PC-3 (cell line): ENCODE results near the gene BRME1.

Experiments
- EZH2 ChIP-seq: fragments of 300-600 bp; sonication (generic); IDR thresholded peaks from one replicate; pipeline ENCODE4 v1.6.1; 2017; ENCODE audit warnings: antibody characterized with exemption, mild to moderate bottlenecking, low read length; ENCODE audit not compliant: unreplicated experiment
- TF ChIP-seq, protein P1 (sequence below): fragments of 300-600 bp; sonication (generic); conservative IDR thresholded peaks from 2 replicates; pipeline ENCODE4 v1.5.1; 2017; ENCODE audit warnings: antibody characterized with exemption, low read depth, mild to moderate bottlenecking, low read length

DNA sequence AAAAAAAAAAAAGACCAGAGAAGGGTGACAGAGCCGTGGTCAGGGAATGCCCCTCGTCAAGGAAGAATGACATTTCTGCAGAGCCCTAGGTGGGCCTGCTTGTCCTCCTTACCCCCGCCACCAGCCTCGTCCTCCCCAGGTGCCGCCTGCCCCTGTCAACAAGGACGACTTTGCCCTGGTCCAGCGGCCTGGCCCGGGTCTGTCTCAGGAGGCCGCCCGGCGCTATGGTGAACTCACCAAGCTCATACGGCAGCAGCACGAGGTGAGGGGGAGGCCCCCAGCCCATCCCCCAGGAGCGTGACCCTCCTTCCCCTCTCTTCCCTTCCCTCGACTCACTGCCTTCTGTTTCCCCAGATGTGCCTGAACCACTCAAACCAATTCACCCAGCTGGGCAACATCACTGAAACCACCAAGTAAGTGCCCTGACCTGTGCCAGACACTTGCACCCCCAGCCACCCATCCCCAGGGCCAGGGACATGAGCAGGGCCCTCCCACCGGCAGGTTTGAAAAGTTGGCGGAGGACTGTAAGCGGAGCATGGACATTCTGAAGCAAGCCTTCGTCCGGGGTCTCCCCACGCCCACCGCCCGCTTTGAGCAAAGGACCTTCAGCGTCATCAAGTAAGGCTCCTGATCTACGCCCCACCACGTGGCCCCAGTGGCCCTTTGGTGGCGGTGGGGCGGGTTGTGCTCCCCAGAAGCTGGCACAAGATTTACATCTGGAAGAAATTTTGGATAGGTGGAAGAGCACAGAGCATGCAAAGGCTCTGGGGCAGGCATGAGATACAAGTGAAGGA, 17.5 kb upstream of the BRME1 start:
- TF ChIP-seq, protein P1, sequence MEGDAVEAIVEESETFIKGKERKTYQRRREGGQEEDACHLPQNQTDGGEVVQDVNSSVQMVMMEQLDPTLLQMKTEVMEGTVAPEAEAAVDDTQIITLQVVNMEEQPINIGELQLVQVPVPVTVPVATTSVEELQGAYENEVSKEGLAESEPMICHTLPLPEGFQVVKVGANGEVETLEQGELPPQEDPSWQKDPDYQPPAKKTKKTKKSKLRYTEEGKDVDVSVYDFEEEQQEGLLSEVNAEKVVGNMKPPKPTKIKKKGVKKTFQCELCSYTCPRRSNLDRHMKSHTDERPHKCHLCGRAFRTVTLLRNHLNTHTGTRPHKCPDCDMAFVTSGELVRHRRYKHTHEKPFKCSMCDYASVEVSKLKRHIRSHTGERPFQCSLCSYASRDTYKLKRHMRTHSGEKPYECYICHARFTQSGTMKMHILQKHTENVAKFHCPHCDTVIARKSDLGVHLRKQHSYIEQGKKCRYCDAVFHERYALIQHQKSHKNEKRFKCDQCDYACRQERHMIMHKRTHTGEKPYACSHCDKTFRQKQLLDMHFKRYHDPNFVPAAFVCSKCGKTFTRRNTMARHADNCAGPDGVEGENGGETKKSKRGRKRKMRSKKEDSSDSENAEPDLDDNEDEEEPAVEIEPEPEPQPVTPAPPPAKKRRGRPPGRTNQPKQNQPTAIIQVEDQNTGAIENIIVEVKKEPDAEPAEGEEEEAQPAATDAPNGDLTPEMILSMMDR: no peak
- no peak for TF ChIP-seq EZH2
